CD4-positive, alpha-beta T cell treated with Interleukin-17A for 4 hours (primary cell): ENCODE results near the gene SERPINE1.

Experiments used
- DNase-seq: peaks from one replicate; pipeline ENCODE4 v3.0.0-alpha.2; 2020; ENCODE audit warnings: mixed read lengths

Gene SERPINE1

GRCh38 chr7:101170617-101171441, 43.9 kb downstream of the SERPINE1 start:
- no peak for DNase-seq

- no peak for DNase-seq
Measured at GRCh38 chr7:101171442-101171837, 44.5 kb downstream of the SERPINE1 start.

GRCh38 chr7:101172005-101172853, 45.3 kb downstream of the SERPINE1 start:
- DNase-seq: no peak

DNA sequence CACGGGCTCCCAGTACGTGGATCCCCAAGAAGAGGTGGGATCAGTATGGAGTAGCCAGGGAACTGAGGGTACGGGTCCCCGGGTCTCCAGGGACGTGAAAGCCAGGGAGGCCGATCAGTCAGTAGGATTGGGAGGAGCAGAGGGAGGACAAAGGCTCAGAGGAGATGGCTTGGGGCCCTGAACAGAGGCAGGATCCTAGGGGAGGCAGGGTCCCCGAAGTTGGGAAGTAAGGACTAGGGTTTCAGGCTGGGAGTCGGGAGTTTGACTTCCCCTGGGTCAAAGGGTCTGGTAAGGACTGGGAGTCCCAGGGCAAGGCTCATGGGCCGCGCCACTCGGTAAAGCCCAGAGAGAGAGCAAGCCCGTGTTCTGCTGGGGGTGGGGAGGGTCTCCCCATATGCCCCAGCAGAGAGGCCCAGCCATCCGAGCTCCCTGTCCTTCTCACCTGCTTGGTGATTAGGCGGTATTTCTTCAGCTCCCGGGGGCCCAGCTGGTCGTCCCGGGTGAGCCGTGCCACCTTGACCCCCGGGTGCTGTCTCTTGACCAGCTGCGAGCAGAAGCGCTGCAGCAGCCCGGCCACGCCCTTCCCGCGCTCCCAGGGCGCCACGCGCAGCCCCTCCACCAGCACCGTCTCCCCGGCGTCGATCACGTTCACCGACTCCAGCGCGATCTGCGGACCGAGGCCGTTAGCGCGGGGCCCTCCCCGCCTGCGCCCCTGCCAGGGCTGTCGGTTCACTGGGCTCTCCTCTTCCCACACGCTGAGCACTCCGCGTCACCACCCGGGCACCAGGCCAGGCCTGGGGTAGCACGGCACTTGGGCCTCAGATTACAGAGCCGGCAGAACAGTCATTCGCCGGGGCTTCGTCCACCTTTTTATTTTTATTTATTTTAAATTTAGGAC, 46.2 kb downstream of the SERPINE1 start:
- peak; percentile 24 for DNase-seq

- peak; percentile 58 for DNase-seq
Measured at GRCh38 chr7:101173752-101174244, 46.9 kb downstream of the SERPINE1 start.

GRCh38 chr7:101174322-101174854, 47.5 kb downstream of the SERPINE1 start:
- no peak for DNase-seq

DNA sequence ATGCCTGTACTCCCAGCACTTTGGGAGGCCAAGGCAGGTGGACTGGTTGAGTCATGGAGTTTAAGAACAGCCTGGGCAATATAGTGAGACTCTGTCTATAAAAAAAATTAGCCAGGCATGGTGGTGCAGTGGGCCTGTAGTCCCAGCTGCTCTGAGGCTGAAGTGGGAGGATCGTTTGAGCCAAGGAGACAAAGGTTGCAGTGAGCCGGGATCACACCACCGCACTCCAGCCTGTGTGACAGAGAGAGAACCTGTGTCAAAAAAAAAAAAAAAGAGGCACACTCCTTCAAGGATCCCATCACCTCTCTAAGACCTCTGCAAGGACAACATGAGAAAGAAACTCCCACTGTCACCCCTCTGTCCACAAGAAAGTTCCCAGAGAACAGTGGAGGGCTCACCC, 48.8 kb downstream of the SERPINE1 start:
- no peak for DNase-seq

DNA sequence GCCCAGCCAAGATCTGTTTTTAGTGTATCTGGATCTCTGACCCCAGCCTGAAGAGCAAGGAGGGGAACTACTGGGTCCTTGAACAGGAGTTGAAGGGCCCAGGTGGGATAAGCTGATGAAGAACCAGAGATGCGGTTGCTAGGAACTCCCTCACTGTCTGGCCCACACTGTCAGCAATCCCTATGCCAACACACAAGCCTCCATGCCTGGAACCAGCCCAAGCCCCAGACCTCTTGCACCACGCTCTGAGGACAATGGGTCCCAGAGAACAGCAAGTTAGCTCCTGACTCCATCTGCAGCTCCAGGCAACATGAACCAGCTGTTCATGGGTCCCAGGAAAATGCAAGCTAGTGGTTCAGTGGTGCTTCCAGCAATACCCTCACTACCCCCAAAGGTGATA, 50.7 kb downstream of the SERPINE1 start:
- DNase-seq: no peak

DNA sequence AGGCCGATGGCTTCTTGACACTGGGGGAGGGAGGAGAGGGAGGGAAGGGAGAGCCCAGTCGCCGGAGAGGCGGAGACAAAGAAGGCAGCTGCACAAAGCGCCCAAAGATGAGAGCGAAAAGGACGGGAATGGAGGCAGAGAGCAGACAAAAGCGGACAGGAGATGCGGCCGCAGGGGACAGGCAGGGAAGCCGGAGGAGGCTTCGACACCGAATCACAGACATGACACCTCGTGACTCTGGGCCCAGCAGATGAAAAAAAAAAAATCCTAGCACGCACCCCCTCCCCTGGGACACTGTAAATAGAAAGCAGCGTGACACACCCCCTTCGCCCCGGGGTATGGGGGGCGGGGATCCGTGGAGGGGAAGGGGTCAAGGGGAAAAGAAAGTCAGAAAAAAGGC, 52.2 kb downstream of the SERPINE1 start:
- DNase-seq: no peak

DNA sequence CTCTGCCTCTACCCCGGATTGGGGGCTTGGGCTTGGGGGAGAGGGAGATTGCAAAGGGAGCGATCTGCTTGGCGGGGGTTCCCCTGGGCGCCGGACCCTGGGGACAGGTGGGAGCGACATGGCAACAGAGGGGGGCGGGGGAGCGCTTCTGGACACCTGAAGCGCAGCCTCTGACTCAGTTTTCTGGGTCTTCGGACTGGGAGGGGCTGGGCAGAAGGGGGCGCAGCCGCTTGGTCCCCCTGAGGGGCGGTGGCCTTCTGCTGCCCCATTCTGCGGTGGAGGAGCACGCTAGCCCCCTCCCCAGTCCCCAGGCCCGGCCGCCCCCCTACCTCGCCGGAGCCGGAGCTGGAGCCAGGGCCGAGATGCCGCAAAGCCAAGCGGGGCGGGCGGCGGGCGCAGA, 52.8 kb downstream of the SERPINE1 start:
- no peak for DNase-seq

DNA sequence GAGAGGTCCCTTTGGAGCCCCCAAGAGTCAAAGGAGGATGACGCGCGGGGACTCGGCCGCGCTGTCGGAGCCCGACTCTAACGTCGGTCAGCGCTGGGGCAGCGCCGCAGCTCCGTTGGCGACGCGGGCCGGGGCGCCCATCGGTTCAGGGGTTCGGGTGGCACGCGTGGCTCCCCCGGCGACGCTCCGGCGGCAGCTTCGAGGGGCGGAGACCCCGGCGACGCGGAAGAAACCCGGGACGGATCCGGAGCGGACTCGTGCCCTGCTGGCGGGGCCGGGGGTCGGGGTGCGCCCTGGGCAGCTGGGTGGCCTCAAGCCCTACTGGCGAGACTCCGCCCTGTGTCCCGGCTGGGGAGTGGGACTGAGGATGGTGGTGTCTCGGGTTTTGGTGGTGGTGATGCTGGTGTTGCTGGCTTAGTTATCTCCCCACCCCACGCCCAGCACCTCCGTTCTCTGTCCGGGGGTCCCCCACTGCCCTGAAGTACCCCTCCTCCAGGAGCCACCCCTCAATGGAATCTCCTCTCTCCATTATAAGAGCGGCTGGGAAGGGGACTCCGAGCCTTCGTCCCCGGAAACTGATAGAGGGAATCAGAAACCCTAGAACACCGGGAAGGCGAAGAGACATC, 53.3 kb downstream of the SERPINE1 start, which contains the start of gene NAT16:
NAT16 (minus strand) TSS at position 164 of the 626 bp plus-strand sequence. CDS start 5,486 bp downstream, outside the sequence.
- DNase-seq: no peak

GRCh38 chr7:101185258-101185839, 58.4 kb downstream of the SERPINE1 start:
- DNase-seq: no peak

DNA sequence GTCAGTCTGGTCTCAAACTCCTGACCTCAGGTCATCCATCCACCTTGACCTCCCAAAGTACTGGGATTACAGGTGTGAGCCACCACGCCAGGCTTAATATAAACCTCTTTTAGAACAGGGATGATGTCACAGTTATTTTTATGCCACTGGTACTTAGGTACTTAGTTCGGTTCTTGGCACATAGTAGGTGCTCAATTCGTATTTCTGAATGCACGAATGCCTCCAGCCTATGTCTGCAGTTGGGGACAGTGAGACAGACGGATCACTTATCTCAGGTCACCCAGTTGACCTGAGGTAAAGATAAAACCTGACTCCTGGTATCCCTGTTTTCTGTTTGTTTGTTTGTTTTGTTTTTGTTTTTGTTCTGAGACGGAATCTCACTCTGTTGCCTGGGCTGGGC, 59.3 kb downstream of the SERPINE1 start:
- DNase-seq: no peak

DNA sequence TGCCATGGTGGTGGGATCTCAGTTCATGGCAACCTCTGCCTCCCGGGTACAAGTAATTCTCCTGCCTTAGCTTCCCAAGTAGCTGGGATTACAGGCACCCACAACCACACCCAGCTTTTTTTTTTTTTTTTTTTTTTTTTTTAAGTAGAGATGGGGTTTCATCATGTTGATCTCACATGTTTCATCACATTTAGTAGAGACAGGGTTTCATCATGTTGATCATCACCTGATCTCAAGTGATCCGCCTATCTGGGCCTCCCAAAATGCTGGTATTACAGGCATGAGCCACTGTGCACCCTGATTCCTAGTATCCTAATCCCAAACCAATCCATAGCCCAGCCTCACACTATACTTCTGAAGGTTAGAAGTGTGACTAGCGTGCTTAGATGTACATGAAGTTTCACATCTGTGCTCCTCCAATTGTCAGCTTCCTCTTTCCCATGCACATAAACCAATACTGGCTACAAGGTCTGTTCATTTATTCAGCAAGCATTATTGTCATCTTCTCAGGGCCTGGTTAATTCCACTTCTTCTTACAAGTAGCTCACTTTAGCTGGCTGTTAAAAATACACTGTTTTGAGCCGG, 60.0 kb downstream of the SERPINE1 start:
- no peak for DNase-seq
